Activated CD8-positive, alpha-beta memory T cell treated with anti-CD3 and anti-CD28 coated beads for 36 hours (primary cell): ENCODE data around the gene WDR38. TPM values are rescaled to one million over a fixed set of nuclear protein-coding genes. Genes with fewer than 3 reads are reported as not detected.

Experiments used
- CTCF ChIA-PET: fragments of 350-600 bp; sonication (Branson Sonifier 250); formaldehyde crosslinking; loops from one replicate; lab custom pipeline; 2021; ENCODE audit warnings: antibody characterized with exemption; lab: Charles Lee
- POLR2A ChIA-PET: fragments of 350-600 bp; sonication (Branson Sonifier 250); formaldehyde crosslinking; loops from one replicate; lab custom pipeline; 2021; ENCODE audit warnings: antibody characterized with exemption; lab: Charles Lee
- total RNA-seq, 2 experiments: library from RNA; stranded (reverse); gene quantifications; one replicate each; pipeline ENCODE4 v1.2.3, GENCODE V29; 2021

Gene WDR38
- total RNA-seq, 2 experiments from 2014 or later: not detected

DNA sequence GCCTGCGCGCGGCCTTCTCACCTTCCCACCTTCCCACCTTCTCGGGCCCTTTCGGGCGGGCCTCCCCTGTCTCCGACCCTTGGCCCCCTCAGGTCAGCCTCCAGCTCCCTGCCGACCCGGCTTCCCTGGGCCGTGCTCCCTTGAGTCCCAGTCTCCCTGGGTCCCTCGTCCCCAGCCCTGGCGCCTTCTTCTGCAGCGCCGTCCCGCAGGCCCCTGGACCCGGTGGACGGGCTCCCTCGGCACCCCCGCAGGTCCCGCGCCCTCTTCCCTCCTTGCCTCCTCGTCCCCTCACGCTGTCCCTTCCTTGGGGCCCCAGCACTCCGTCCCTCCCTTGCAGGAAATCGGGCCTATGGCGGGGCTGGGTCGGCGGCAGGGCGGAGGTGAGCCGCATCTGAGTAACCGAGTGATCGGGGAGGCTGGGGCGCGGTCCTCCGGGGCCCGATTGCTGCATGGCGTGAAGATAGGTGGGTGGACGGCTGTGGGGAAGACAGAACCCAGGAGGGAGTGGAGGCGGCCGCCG, 16.3 kb downstream of the WDR38 start:
- ChIA-PET CTCF (interaction anchor here (0.6 to 2.4 kb wide), 6 partner anchors 8 to 1230 kb away, joined by 3 to 8 read pairs (median 5); partner anchors contain the start of genes ARPC5L, NR6A1, RPL35 and WDR38), POLR2A (interaction anchor here (0.9 to 2.8 kb wide), 9 partner anchors 9 to 372 kb away, joined by 3 to 57 read pairs (median 4); partner anchors contain the start of genes ARPC5L, GOLGA1, HSPA5 and NR6A1)

GRCh38 chr9:124869986-124870560, 16.8 kb downstream of the WDR38 start:
- CTCF ChIA-PET: interaction anchor here (1.4 to 1.8 kb wide), 4 partner anchors 9 to 95 kb away, joined by 3 to 8 read pairs (median 4); partner anchors contain the start of genes ARPC5L, RPL35 and WDR38

GRCh38 chr9:124870723-124871122, 17.5 kb downstream of the WDR38 start:
- ChIA-PET POLR2A (interaction anchor here (0.6 to 4.8 kb wide), 7 partner anchors 9 to 370 kb away, joined by 3 to 57 read pairs (median 4); partner anchors contain the start of genes ARPC5L, HSPA5 and RPL35), CTCF (interaction anchor here (1.2 to 1.8 kb wide), 6 partner anchors 8 to 100 kb away, joined by 3 to 8 read pairs (median 4); partner anchors contain the start of genes ARPC5L, NR6A1, RPL35 and WDR38)

More at GRCh38 chr9:124869986-124870560, 16.8 kb downstream of the WDR38 start:
- POLR2A ChIA-PET: interaction anchor here (0.6 to 2.8 kb wide), 11 partner anchors 8 to 371 kb away, joined by 3 to 57 read pairs (median 4); partner anchors contain the start of genes ARPC5L, HSPA5, NR6A1 and RPL35

DNA sequence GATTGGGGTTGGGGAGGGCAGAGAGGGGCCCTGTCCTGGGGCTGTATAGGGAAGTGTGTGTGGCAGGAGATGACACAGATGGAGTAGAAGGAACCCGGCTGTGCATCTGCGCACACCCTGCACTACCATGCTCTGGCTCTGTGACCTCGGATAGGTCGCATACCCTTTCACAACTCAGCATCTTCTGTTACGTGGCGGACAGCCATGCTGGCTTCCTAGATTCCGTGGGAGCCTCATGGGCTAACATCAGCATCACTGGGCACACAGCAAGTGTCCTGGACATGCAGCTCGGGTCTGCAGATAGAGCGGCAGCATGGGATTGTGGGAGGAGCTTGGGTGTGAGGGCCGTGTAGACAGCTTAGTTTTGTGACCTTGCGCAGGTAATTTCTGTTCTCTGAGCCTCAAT, 17.9 kb downstream of the WDR38 start:
- POLR2A ChIA-PET: interaction anchor here (4.8 kb wide), 1 partner anchor 10 kb away, joined by 44 read pairs; the partner anchor contains the start of genes ARPC5L and RPL35
- CTCF ChIA-PET: interaction anchor here (1.2 to 2.9 kb wide), 6 partner anchors 9 to 101 kb away, joined by 3 to 22 read pairs (median 4); partner anchors contain the start of genes ARPC5L, NR6A1, RPL35 and WDR38

DNA sequence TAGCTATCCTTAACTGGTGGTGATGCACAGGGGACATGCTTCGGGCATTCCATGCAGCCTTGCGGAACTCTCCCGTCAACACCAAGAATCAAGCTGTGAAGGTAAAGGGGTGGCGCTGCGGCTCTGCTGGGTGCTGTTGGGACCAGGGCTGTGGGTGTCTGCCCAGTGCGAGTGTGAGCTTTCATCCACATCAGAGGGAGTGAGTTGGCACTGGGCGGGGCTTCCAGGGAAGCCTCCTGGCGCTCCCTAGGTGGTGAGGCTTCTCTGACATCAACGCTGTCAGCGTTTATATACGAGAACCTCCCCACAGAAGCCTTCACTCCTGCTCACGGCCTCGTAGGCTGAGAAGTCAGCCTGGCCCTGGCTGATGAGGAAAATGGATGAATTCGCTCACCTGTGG, 20.4 kb downstream of the WDR38 start:
- ChIA-PET POLR2A (interaction anchor here (1.3 to 4.8 kb wide), 4 partner anchors 12 to 368 kb away, joined by 3 to 44 read pairs (median 4); partner anchors contain the start of genes ARPC5L, GOLGA1, HSPA5 and RPL35), CTCF (interaction anchor here (1.2 to 2.9 kb wide), 4 partner anchors 10 to 102 kb away, joined by 3 to 22 read pairs (median 4); partner anchors contain the start of gene WDR38)

- POLR2A ChIA-PET: interaction anchor here (0.5 to 4.8 kb wide), 4 partner anchors 14 to 265 kb away, joined by 3 to 44 read pairs (median 6); partner anchors contain the start of genes ARPC5L and RPL35
Measured at GRCh38 chr9:124875501-124875900, 22.2 kb downstream of the WDR38 start.

GRCh38 chr9:124877021-124877782, 23.9 kb downstream of the WDR38 start:
- ChIA-PET CTCF (interaction anchor here (0.6 to 4.1 kb wide), 2 partner anchors 24 to 1822 kb away, joined by 3 to 16 read pairs; partner anchors contain the start of gene WDR38), POLR2A (interaction anchor here (0.7 to 1.2 kb wide), 2 partner anchors 15 to 16 kb away, joined by 3 to 5 read pairs; partner anchors contain the start of genes ARPC5L and RPL35)

More at GRCh38 chr9:124875501-124875900, 22.2 kb downstream of the WDR38 start:
- CTCF ChIA-PET: interaction anchor here (0.9 to 2.3 kb wide), 3 partner anchors 19 to 22 kb away, joined by 3 to 6 read pairs (median 4); partner anchors contain the start of gene WDR38

DNA sequence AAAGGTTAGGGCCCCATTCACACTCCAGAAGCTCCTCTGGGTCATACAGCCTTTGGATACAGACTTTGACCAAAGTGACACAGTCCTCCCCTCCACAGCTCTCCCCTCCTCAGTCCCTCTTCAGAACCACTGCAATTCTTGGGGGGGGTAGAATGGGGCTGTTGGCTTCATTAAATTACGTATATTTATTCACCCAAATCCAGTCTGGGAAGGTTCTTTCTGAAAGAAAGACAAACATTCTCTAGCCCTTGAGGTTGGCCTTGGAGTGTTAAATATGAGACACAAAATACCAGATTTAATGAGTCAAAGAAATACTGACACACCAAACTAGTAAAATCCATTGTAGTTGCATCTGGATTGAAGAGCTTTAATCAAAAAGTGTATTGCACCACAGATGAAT, 24.8 kb downstream of the WDR38 start:
- ChIA-PET CTCF (interaction anchor here (0.9 to 4.1 kb wide), 2 partner anchors 25 to 266 kb away, joined by 3 to 16 read pairs; partner anchors contain the start of gene WDR38), POLR2A (interaction anchor here (1.1 kb wide), 1 partner anchor 8 kb away, joined by 4 read pairs; no protein-coding TSS in a partner anchor)

DNA sequence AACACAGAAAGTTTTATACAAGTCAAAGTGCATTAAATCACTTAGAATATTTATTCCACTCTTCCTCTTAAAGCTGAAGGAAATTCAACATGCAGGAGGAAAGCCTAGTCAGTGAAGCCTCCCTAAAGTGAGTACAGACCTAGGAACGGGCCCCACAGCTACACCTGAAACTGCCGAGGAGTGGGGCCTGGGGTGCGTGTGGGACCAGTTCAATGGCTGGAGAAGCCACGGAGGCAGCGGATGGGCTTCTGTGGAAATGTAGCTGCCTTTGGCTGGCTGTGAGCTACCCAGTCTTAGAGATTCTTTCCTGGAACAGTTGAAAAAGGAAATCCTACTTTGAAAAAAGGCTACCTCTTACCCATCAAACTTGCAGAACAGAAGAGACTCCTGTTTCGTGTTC, 25.3 kb downstream of the WDR38 start:
- POLR2A ChIA-PET: interaction anchor here (0.6 to 1.1 kb wide), 2 partner anchors 9 to 17 kb away, joined by 4 read pairs; no protein-coding TSS in a partner anchor

DNA sequence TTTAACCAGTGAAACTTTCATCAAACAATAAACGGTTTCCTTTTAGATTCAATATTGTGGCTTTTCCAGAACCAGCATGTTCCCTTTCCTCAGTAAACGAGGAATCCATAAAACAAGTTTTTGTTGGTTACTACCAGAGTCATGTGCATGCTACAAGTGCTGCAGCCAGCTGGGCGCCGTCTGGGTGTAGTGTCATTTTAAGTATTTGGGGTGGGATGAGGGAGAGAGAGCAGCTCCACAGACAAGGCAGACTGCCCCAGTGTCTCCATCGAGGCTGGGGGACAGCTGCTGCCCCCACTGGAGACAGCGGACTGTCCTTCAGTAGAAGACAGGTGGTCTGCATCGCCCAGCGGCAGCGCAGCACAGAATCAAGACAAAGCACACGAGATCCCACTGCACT, 26.0 kb downstream of the WDR38 start:
- ChIA-PET CTCF (interaction anchor here (4.1 kb wide), 1 partner anchor 26 kb away, joined by 16 read pairs; the partner anchor contains the start of gene WDR38), POLR2A (interaction anchor here (1.1 kb wide), 1 partner anchor 10 kb away, joined by 4 read pairs; no protein-coding TSS in a partner anchor)

More for the DNA sequence above, 25.3 kb downstream of the WDR38 start:
- CTCF ChIA-PET: interaction anchor here (0.9 to 4.1 kb wide), 2 partner anchors 25 to 265 kb away, joined by 3 to 16 read pairs; partner anchors contain the start of gene WDR38

- POLR2A ChIA-PET: interaction anchor here (0.7 kb wide), 1 partner anchor 10 kb away, joined by 3 read pairs; no protein-coding TSS in a partner anchor
- CTCF ChIA-PET: interaction anchor here (4.1 kb wide), 1 partner anchor 27 kb away, joined by 16 read pairs; the partner anchor contains the start of gene WDR38
Measured at GRCh38 chr9:124880501-124880900, 27.2 kb downstream of the WDR38 start.

DNA sequence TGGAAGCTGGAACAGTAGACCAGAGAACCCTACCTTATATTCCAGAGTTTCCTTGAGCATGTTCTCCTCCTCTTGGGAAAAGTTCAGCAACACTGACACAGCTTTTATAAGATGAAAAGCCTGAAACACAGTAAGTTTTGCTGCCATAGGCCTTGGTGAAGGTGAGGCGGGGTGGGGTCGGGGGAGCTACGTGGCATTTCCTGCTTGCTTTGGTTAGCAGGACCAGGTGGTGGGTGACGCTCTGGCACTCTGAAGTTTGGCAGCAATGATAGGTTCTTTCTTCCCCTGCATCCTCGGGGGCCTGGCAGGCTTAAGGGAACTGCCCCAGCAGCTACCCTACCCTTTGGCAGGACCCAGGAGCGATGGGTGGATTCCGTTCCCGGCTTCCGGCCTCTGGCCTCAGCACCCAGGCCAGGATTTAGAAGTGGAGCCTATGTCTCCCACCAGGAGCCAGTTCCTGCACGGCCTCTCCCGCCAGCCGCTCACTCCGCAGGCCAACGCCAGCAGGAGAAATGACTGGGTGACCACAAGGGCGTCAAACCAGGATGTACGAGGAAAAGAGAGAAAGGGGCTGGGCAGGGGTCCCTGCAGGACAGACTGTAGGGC, 28.0 kb downstream of the WDR38 start:
- CTCF ChIA-PET: interaction anchor here (4.1 kb wide), 1 partner anchor 28 kb away, joined by 16 read pairs; the partner anchor contains the start of gene WDR38
- POLR2A ChIA-PET: no interaction called here

DNA sequence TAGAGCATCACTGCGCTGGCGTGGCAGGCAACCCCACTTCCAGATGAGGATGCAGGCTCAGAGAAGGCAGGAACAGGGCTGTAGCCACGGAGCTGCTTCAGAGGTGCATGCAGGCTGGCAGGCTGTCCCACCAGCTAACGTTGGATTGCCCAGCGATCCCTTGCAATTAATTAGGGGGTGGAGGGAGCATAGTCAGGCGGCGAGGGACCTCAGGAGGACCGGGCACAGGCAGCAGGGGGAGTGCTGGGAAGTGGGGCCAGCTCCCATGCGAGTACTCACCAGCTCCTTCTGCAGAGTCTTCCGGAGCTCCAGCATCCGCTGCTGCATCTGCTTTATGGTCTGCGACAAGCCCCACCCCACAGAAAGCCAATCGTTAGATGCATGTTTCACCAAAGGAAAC, 29.0 kb downstream of the WDR38 start:
- ChIA-PET CTCF (no interaction called here), POLR2A (no interaction called here)

DNA sequence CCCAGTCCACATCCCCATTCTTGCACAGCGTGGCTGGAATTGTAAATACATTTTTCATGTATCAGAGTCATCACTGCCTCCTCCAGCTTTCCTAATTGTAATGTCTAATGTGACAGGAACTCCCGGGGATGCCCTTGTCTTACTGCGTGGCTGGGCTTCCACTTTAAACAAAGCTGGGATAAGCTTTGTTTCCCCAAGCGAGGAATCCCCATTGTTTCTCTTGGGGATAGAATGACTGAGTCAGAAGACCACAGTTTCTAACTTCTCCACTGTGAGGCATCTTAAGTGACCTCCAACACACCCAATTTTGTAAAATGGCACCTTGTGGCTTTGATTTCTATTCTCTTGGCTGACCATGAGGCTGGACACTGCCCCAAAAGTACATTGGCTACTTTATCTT, 31.1 kb downstream of the WDR38 start:
- CTCF ChIA-PET: no interaction called here
- POLR2A ChIA-PET: no interaction called here

GRCh38 chr9:124885551-124885950, 32.3 kb downstream of the WDR38 start:
- CTCF ChIA-PET: no interaction called here

DNA sequence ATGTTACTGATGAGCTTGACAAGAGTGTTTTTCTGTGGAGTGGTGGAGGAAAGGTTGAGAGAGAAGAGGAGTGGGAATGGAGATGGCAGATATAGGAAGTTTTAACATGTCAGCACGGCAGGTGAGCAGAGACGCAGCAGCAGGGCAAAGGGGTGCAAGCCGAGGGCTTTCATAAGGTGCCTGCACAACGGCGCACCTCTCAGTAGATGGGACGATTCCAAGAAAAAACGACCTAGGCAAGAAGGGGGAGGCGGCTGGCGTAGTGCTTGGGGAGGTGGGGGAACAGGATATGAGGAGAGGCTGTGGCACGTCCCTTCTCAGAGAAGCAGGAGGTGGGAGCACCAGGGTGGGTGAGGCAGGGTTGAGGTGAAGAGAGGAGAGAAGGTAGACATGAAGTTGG, 33.2 kb downstream of the WDR38 start:
- POLR2A ChIA-PET: no interaction called here
- CTCF ChIA-PET: interaction anchor here (1.3 kb wide), 1 partner anchor 33 kb away, joined by 4 read pairs; the partner anchor contains the start of gene WDR38

More at GRCh38 chr9:124885551-124885950, 32.3 kb downstream of the WDR38 start:
- POLR2A ChIA-PET: no interaction called here

DNA sequence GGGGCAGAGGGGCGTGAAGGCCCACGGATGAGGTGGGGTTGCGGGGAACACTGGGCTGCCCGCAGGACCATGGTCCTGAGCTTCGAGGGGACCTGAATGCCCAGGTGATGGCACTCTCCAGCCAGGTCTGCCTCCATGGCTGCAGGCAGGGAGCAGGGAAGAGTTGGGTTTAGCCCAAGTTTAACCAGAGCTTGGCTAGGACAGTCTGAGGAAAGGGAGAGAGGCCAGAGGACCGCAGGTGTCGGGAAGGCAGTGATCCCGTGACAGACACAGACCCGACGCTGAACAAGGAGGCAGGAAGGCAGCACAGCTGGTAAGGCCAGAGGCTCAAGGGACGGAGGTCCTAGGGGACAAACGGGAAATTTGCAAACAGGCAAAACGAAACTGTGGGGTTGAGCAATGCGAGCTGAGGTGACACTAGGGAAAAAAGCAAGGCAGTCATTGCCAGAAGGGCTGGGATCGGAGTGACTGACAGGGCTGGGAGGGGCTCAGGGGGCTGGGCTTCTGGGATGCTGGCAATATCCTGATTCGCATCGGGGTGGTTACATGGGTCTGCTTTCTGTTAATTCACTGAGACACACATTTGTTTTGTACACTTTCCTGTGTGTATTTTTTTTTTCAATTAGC, 33.7 kb downstream of the WDR38 start:
- ChIA-PET CTCF (interaction anchor here (1.3 to 2.3 kb wide), 2 partner anchors 34 to 35 kb away, joined by 4 to 6 read pairs; partner anchors contain the start of gene WDR38), POLR2A (no interaction called here)
